PFSK-1 (cell line): ENCODE data around the gene GOLIM4.

Experiments
- FOXP2 ChIP-seq: optimal IDR thresholded peaks from 2 replicates; pipeline ENCODE3; 2011; ENCODE audit warnings: borderline replicate concordance, control low read depth, inconsistent platforms; ENCODE audit not compliant: insufficient read depth; ENCODE audit errors: extremely low read length, extremely low read depth
- POLR2AphosphoS5 ChIP-seq: IDR thresholded peaks from 2 replicates; pipeline ENCODE4 v1.6.1; 2012; ENCODE audit warnings: low read depth, mild to moderate bottlenecking, control low read depth, low read length, moderate library complexity
- REST ChIP-seq, 2 experiments: IDR thresholded peaks; 2 replicates each; pipeline versions ENCODE4 v1.6.1 to v1.8.0; 2011 to 2012; ENCODE audit warnings: low read depth in 2 of 2, low read length in 2 of 2, control low read depth in 1 of 2, inconsistent platforms in 1 of 2, mild to moderate bottlenecking in 1 of 2, moderate library complexity in 1 of 2; ENCODE audit not compliant: insufficient read depth in 1 of 2
- SIN3A ChIP-seq: IDR thresholded peaks from 2 replicates; pipeline ENCODE4 v1.6.1; 2012; ENCODE audit warnings: mild to moderate bottlenecking, low read length, moderate library complexity, borderline replicate concordance; ENCODE audit not compliant: insufficient read depth
- TAF1 ChIP-seq: IDR thresholded peaks from 2 replicates; pipeline ENCODE4 v1.6.1; 2012; ENCODE audit warnings: low read length, control low read depth, borderline replicate concordance; ENCODE audit not compliant: insufficient read depth

GRCh38 chr3:168044049-168044448 is 51.7 kb downstream of the GOLIM4 start:
- TF ChIP-seq POLR2AphosphoS5, result no peak
- no peak for TF ChIP-seq TAF1
- TF ChIP-seq REST (IDR thresholded peaks at IDR 0.05; ENCODE audit: insufficient read depth in 1 of 2, low read depth in 2 of 2, low read length in 2 of 2), result no peak
- no peak for TF ChIP-seq SIN3A
- no peak for TF ChIP-seq FOXP2
